Endothelial cell of umbilical vein (primary cell): ENCODE measurements around the gene RFX2. TPM values are rescaled to one million over a fixed set of nuclear protein-coding genes. Genes with fewer than 3 reads are reported as not detected.

ENCODE experiments used
- BruUV-seq: library from RNA; stranded (reverse); fragments of 400-500 nt; replicated peaks from 2 replicates; lab custom pipeline; 2021; lab: Mats Ljungman, UMichigan
- CTCF ChIA-PET: fragments of 300-600, 350-600 bp; sonication (Branson Sonifier 250); formaldehyde crosslinking; loops from one replicate; lab custom pipeline; 2021; ENCODE audit warnings: antibody characterized with exemption, inconsistent platforms; lab: Charles Lee
- POLR2A ChIA-PET: fragments of 300-600, 350-600 bp; sonication (Branson Sonifier 250); formaldehyde crosslinking; loops from one replicate; lab custom pipeline; 2021; ENCODE audit warnings: antibody characterized with exemption, inconsistent platforms; lab: Charles Lee
- DNase-seq: peaks from one replicate; pipeline ENCODE4 v3.0.0-alpha.2; 2011; ENCODE audit warnings: low read depth, low spot score
- FAIRE-seq: peaks from 2 replicates; lab custom pipeline; 2011; peaks lifted over from hg19 to GRCh38; lab: Jason Lieb, UNC
- H2AFZ ChIP-seq: 2 replicates; pipeline ENCODE4 v1.6.0; 2012; ENCODE audit warnings: low read depth, low read length, control low read depth, inconsistent platforms
- H3K27ac ChIP-seq: 2 replicates; pipeline ENCODE4 v1.5.1; 2011; ENCODE audit warnings: low read depth, mild to moderate bottlenecking, control low read depth, low read length, moderate library complexity; ENCODE audit not compliant: insufficient read depth
- H3K27me3 ChIP-seq, 2 experiments: 2 replicates each; pipeline versions ENCODE4 v1.6.0 to v1.6.1; 2011; ENCODE audit warnings: low read length in 2 of 2, mixed read lengths in 1 of 2; ENCODE audit not compliant: control insufficient read depth in 2 of 2, insufficient read depth in 2 of 2
- H3K36me3 ChIP-seq, 2 experiments: 2 replicates in 1 of 2; 3 replicates in 1 of 2; pipeline ENCODE4 v1.5.1; 2011; ENCODE audit warnings: low read length in 2 of 2, mild to moderate bottlenecking in 1 of 2, moderate library complexity in 1 of 2; ENCODE audit not compliant: control insufficient read depth in 2 of 2, insufficient read depth in 2 of 2; ENCODE audit errors: extremely low read depth in 1 of 2
- H3K4me1 ChIP-seq: 3 replicates; pipeline ENCODE4 v1.5.1; 2011; ENCODE audit warnings: mild to moderate bottlenecking, low read length; ENCODE audit not compliant: control insufficient read depth, insufficient read depth; ENCODE audit errors: extremely low read depth
- H3K4me2 ChIP-seq: 2 replicates; pipeline ENCODE4 v1.6.1; 2011; ENCODE audit warnings: low read length, control low read depth, mixed read lengths; ENCODE audit not compliant: insufficient read depth
- H3K4me3 ChIP-seq, 3 experiments: fragments of 200-600 bp in 1 of 3; sonication (generic), shearing (Covaris generic) in 1 of 3; replicated peaks in 1 of 3; 2 replicates each; pipeline ENCODE4 v1.5.1; 2011 to 2016; ENCODE audit warnings: control low read depth in 3 of 3, low read length in 3 of 3, mild to moderate bottlenecking in 2 of 3, inconsistent platforms in 1 of 3, low read depth in 1 of 3, moderate library complexity in 1 of 3; ENCODE audit not compliant: insufficient read depth in 1 of 3
- H3K79me2 ChIP-seq: 2 replicates; pipeline ENCODE4 v1.6.0; 2012; ENCODE audit warnings: low read length, inconsistent platforms; ENCODE audit not compliant: control insufficient read depth, insufficient read depth
- H3K9ac ChIP-seq: replicated peaks from 2 replicates; pipeline ENCODE3; 2011; ENCODE audit warnings: low read length, control low read depth; ENCODE audit not compliant: insufficient read depth; ENCODE audit errors: extremely low read depth
- H3K9me1 ChIP-seq: replicated peaks from 3 replicates; pipeline ENCODE4 v1.6.0; 2011; ENCODE audit warnings: mild to moderate bottlenecking, low read length; ENCODE audit not compliant: control insufficient read depth, insufficient read depth; ENCODE audit errors: extremely low read depth
- H3K9me3 ChIP-seq: replicated peaks from 2 replicates; pipeline ENCODE4 v1.5.1; 2012; ENCODE audit warnings: low read length, inconsistent platforms; ENCODE audit not compliant: control insufficient read depth, insufficient read depth
- H4K20me1 ChIP-seq: replicated peaks from 2 replicates; pipeline ENCODE3; 2011; ENCODE audit warnings: mild to moderate bottlenecking, low read length; ENCODE audit not compliant: control insufficient read depth, insufficient read depth; ENCODE audit errors: extremely low read depth
- CTCF ChIP-seq, 2 donors: IDR thresholded peaks; 1 replicate in 1 of 2; 2 replicates in 1 of 2; pipeline ENCODE4 v1.5.1; 2011; ENCODE audit warnings: low read length in 2 of 2, mild to moderate bottlenecking in 2 of 2, moderate library complexity in 2 of 2, control low read depth in 1 of 2, inconsistent platforms in 1 of 2, low read depth in 1 of 2; ENCODE audit not compliant: insufficient read depth in 1 of 2; ENCODE audit errors: extremely low read depth in 1 of 2
- EZH2 ChIP-seq: IDR thresholded peaks from 2 replicates; pipeline ENCODE4 v1.6.1; 2012; ENCODE audit warnings: borderline replicate concordance, low read depth, mild to moderate bottlenecking, moderate library complexity, low read length, inconsistent platforms; ENCODE audit not compliant: severe bottlenecking
- FOS ChIP-seq: IDR thresholded peaks from 2 replicates; pipeline ENCODE4 v1.6.1; 2011; ENCODE audit warnings: mild to moderate bottlenecking, low read length, moderate library complexity, borderline replicate concordance; ENCODE audit not compliant: insufficient read depth
- GATA2 ChIP-seq: IDR thresholded peaks from 2 replicates; pipeline ENCODE4 v1.7.0; 2011; ENCODE audit warnings: low read depth, mild to moderate bottlenecking, moderate library complexity, mixed read lengths, low read length; ENCODE audit not compliant: insufficient read length, insufficient read depth
- JUN ChIP-seq: IDR thresholded peaks from 2 replicates; pipeline ENCODE4 v1.6.1; 2011; ENCODE audit warnings: borderline replicate concordance, low read depth; ENCODE audit not compliant: insufficient read length, insufficient read depth
- MAX ChIP-seq: IDR thresholded peaks from 2 replicates; pipeline ENCODE4 v1.6.1; 2011; ENCODE audit not compliant: insufficient read depth, insufficient read length
- MYC ChIP-seq: IDR thresholded peaks from one replicate; pipeline ENCODE4 v1.6.1; 2011; ENCODE audit warnings: mild to moderate bottlenecking, low read depth, low read length
- POLR2A ChIP-seq: IDR thresholded peaks from 2 replicates; pipeline ENCODE4 v1.6.1; 2012; ENCODE audit warnings: low read depth, mild to moderate bottlenecking, control low read depth, low read length
- POLR2AphosphoS5 ChIP-seq: IDR thresholded peaks from 2 replicates; pipeline ENCODE4 v1.6.1; 2012; ENCODE audit warnings: low read depth, mild to moderate bottlenecking, control low read depth, low read length, moderate library complexity; ENCODE audit not compliant: insufficient read depth
- dilution Hi-C: fragments of 300-500 bp; cut with MboI; formaldehyde crosslinking; loops from one replicate; pipeline ENCODE4 v1.15.0; 2019; ENCODE audit warnings: low sequenced_read_pairs; ENCODE audit not compliant: extremely low pct_ligation_motif_present
- intact Hi-C: fragments of 100-400 bp; cut with micrococcal nuclease; formaldehyde crosslinking; loops from one replicate; pipeline ENCODE4 v1.10.0; 2022
- polyA plus RNA-seq, 4 experiments: library from polyadenylated mRNA; depleted of rRNA in 3 of 4; stranded (reverse) in 3 of 4; unstranded in 1 of 4; fragments of >200 nt; gene quantifications; 2 replicates each; pipeline versions ENCODE4 v1.2.1 to v1.2.3, GENCODE V29; 2011 to 2012; ENCODE audit warnings: missing spikeins in 1 of 4
- total RNA-seq: library from RNA; stranded (reverse); gene quantifications from 2 replicates; pipeline ENCODE4 v1.2.3, GENCODE V29; 2021

The RFX2 gene
- total and polyA plus RNA-seq, 2 donors (not counting 3 experiments of a cell fraction or from before 2014, with no cell fraction given) = 16.1 to 19.0 TPM

DNA sequence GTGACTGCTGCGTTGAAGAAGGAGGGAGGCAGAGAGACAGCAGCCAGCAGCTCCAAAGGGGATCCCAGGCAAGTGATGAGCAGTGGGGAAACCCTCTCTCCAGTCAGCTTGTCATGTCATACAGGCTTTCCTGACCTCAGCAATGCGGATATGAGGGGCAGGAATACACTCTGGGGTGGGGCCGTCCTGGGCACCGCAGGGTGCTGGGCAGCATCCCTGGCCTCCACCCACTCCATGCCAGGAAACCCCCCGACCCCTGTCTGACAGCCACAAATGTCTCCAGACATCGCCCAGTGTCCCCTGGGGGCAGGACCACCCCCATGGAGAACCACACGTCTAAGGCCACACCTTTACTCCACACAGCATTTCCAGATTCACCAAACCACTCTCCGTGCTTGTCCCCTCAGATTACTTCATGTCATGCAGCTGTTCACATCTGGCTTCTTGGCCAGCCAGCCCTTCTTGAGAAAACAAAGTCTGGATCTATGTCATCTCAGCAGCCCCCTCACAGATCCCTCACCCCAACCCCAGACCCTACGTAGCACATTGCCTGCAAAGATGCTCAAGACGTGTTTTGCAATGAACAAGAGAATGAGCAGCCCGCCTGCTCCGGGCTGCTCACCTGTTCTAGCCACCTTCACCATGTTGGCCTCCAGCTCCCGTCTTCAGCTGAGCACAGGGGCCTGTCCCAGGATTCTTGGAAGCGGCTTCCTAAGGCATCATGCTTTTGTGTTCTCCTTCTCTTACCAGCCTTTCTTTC, 46.5 kb downstream of the RFX2 start:
- Histone ChIP-seq H3K9ac (peak overlapping the region; percentile 91), H3K4me1 (peaks cover 76% of the 10 kb centered on the region), H3K9me3 (no peaks in the 10 kb centered on the region), H3K79me2 (peaks cover 18% of the 10 kb centered on the region), H4K20me1 (no peaks in the 10 kb centered on the region), H2AFZ (no peak overlapping the region), H3K36me3 (no peaks in the 10 kb centered on the region), H3K27ac (peak overlapping the region; percentile 100), H3K9me1 (no peaks in the 10 kb centered on the region), H3K4me3 (no peak overlapping the region), H3K4me2 (no peak overlapping the region), H3K27me3 (no peaks in the 10 kb centered on the region)
- no TSS peak for BruUV-seq
- CTCF ChIA-PET = interaction anchor here (0.8 to 2.4 kb wide), 6 partner anchors 16 to 63 kb away, joined by 4 to 23 read pairs (median 8); no protein-coding TSS in a partner anchor
- dilution Hi-C loops (no loop called here), intact Hi-C loops (loop anchor here (5.0 kb wide), 1 partner anchor 209 kb away; no protein-coding TSS in a partner anchor)
- no peak for DNase-seq
- FAIRE-seq = no peak
- POLR2A ChIA-PET = interaction anchor here (1.5 kb wide), 1 partner anchor 45 kb away, joined by 4 read pairs; no protein-coding TSS in a partner anchor
- TF ChIP-seq POLR2A (peak; percentile 17), MAX (no peak)

- Histone ChIP-seq H4K20me1 (no peaks in the 10 kb centered on the region), H3K4me2 (peak overlapping the region; percentile 50), H3K79me2 (peaks cover 18% of the 10 kb centered on the region), H2AFZ (no peak overlapping the region), H3K4me1 (peaks cover 77% of the 10 kb centered on the region), H3K27me3 (no peaks in the 10 kb centered on the region), H3K9ac (peak overlapping the region; percentile 91), H3K9me3 (no peaks in the 10 kb centered on the region), H3K4me3 (peak overlapping the region in 1 of 3 experiments; percentile 7), H3K27ac (peak overlapping the region; percentile 100), H3K36me3 (no peaks in the 10 kb centered on the region), H3K9me1 (no peaks in the 10 kb centered on the region)
- ChIA-PET POLR2A (interaction anchor here (0.9 to 1.3 kb wide), 4 partner anchors 25 to 63 kb away, joined by 4 to 5 read pairs (median 4); no protein-coding TSS in a partner anchor), CTCF (interaction anchor here (0.9 to 2.4 kb wide), 10 partner anchors 11 to 63 kb away, joined by 3 to 30 read pairs (median 8); no protein-coding TSS in a partner anchor)
- dilution Hi-C loops = no loop called here
- FAIRE-seq (no peak), DNase-seq (no peak)
- intact Hi-C loops = loop anchor here (1.0 to 5.0 kb wide), 5 partner anchors 25 to 209 kb away; partner anchors contain the start of gene RFX2
- no TSS peak for BruUV-seq
- TF ChIP-seq MAX = no peak
- no peak for TF ChIP-seq FOS
- TF ChIP-seq JUN = no peak
- no peak for TF ChIP-seq POLR2A
- no peak for TF ChIP-seq EZH2
- TF ChIP-seq MYC = no peak
- no peak for TF ChIP-seq GATA2
- no peak for TF ChIP-seq CTCF (IDR thresholded peaks at IDR 0.05; ENCODE audit: extremely low read depth in 1 of 2, insufficient read depth in 1 of 2, low read depth in 1 of 2, low read length in 2 of 2)
- no peak for TF ChIP-seq POLR2AphosphoS5
Measured at GRCh38 chr19:6062961-6063575, 47.2 kb downstream of the RFX2 start.
